ENCODE measurements around the gene CLDN22. TPM values are rescaled to one million over a fixed set of nuclear protein-coding genes. Genes with fewer than 3 reads are reported as not detected.
A peak's percentile ranks its signal among the peaks of the same experiment; 100 is the strongest.

The CLDN22 gene
- total RNA-seq, 1 experiment from 2014 or later, result not detected

DNA sequence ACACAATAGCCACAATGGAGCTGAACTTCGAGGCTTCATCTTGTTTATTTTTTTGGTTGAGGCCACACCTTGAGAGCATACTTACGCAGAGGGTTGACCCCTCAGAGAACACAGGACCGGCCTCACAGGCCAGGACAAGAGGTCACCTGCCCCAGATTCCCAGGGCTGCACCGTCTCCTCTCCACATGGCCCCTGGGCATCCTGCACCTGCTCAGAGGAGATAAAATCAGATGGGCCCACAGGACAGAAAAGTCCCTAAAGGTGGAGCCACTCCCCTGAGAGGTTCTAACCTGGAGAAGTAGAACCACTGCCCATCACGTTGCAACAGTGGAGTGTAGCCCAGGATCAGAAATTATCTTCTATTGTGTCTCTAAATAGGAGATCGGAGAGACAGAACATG, 3.2 kb upstream of the CLDN22 start:
- no peak for DNase-seq (ENCODE audit: low read depth)

DNA sequence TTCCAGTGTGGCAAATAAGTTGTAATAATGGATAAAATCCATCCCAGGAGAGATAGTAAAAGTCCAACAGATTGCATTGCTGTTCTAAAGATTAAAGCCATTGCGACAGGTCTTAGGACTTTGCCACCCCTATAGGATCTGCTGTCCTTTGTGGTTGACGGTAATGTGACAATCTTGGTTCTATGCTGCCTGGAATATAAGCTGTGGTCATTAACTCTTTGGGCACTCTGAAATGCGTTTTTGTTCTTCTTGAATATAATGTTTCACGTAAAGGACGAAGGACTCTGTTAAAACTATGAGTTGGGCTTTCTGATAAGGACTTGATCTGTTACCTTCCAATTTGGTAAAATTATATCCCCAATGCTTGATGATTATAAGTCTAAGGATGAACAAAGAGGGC, 2.2 kb upstream of the CLDN22 start, which contains the start of gene CLDN24:
Gene CLDN24 (minus strand): TSS at position 101 of the 400 bp plus-strand sequence. CDS start 0 bp downstream, at position 101.
- DNase-seq (ENCODE audit: low read depth), result no peak

DNA sequence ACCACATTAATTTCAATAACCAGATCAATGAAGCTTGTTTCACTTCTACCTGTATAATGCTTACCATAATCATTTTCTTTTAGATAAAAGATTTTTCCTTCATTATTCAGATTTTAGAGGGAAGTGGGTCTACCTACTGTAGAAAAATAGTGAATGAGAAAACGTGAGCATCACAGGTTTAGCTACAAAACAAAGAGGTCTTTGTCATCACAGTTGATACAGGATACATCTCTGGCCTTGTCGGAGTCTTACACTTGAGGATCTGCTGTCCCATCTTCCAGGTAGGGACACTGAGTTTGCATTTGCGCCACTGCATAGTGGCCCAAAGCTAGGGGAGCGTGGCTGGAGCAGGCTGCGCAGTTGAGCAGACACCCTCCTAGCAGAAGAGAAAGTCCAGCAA, 1.4 kb upstream of the CLDN22 start:
- DNase-seq (ENCODE audit: low read depth), result no peak

DNA sequence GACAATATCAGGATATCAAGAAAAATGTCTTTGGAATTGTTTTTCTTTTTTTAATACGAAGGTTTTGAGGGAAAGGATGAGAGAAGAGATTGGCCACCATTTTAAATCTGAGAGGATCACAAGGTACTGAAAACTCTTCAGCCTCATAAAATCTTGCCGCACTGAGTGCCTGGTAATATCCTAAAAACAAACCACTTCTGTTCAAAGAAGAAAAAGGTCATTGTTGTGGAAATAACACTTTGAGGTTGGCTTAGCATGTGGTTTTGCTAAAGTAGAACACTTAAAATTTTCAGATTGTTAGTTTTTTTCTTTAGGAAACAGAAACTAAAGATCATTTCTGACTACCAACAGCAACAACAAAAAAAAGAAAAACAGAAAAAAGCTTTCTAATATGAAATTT, 1.0 kb upstream of the CLDN22 start:
- DNase-seq (ENCODE audit: low read depth), result no peak

DNA sequence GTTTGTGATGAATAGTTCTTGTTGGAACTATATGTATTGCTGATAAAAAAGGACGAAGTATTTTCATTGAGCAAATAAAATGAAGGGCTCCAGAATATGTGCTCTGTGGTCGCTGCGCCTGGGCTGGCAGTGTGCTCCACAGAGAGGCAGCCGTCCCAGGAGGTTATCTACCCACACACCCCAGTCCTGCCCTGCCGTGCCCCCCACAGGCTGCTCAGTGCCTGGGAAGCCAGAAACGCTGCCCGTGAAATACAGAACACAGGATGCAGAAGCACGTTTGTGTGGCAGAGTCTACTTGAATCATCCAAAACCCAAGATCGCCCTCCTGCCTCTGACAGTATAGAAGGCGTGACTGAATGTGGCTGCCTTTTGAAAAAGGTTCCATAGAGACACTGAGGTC, 1.4 kb downstream of the CLDN22 start:
- no peak for DNase-seq (ENCODE audit: low read depth)

DNA sequence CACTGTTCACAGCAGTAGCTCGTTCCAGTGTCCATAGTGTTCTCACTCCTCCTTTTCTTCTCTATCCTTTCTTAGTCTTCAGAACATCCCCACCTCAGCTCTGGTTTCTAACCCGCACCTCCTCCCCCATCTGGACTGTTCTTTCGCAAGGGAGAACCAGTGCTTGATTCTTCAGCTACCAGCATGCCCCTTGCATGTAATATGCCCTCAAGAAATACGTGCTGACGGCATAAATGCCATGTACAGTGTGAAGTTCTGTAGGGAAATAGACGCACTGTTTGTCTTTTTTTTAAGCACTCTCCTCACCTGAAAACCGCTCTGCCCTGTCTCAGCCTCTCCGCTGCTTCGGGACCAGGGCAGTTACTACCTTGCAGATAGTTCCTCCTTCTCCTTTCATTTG, 5.3 kb downstream of the CLDN22 start:
- no peak for DNase-seq (ENCODE audit: low read depth)

DNA sequence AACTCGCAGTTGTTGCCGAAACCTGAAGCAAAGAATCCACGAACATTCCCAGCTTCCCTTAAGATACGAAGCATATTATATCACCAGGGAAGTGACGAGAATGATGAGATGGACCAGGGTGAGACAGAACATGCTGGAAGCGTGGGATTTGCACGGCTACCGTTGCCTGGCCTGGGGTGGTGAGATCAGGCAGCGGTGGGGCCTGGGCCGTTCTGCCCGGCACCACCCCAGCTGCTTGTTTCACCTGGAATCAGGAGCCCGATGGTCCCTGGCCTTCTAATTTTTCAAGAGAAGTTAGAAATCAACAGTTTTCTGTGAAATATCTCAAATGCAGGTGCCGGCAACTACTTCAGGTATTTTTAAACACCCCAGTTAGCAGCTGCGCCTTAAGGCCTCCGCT, 5.7 kb downstream of the CLDN22 start:
- no peak for DNase-seq (ENCODE audit: low read depth)

DNA sequence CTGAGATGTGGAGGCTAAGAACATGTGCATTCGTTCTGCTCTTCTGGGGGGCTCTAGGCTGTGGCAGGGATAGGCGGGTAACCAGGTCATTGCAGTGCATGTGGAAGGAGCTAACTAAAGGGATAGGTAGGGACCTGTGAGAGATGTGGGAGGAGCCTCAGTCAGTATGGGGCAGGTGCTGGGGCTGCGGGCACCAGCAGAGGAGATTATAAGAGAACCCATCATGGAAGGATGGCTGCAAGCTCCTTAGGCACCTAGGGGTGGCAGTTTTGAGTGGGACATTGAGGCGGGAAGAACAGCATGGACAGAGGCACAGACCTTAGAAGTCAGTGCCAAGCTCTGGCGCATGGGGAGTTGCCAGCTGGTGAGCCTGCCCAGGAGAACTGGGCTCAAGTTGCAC, 7.2 kb downstream of the CLDN22 start:
- DNase-seq (ENCODE audit: low read depth), result no peak

DNA sequence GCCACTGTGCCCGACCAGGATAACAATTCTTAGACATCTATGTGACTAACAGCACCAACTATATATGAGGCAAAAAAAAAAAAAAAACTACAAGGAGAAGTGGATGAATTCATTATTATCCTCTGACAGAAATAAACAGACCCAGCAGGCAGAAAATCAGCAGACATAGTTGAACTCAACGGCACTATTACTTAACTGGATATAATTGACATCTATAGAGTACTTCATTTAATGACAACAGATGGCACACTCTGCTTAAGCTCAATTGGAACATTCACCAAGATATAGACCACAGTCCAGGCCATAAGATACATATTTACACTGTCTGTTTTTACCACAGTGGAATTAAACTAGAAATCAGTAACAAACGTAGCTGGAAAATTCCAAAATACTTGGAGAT, 13.3 kb downstream of the CLDN22 start:
- DNase-seq (ENCODE audit: low read depth), result no peak

DNA sequence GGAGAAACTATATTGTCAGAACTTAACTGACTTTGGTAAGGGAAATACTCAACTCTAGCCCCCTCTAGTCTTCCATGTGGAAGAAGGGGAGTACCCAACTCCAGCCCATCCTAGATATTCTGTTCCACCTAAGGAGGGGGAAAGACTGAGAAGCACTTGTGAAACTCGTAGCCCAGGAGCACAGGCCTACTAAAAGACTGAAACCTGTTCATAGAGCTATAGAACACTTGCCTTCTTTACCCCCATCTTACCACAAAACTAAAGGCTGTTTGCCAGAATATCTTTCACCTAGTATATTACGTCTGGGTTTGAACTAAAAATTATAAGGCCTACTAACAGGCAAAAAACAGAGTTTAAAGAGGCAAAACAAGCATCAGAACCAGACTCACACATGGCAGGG, 15.5 kb downstream of the CLDN22 start:
- DNase-seq (ENCODE audit: low read depth), result no peak

DNA sequence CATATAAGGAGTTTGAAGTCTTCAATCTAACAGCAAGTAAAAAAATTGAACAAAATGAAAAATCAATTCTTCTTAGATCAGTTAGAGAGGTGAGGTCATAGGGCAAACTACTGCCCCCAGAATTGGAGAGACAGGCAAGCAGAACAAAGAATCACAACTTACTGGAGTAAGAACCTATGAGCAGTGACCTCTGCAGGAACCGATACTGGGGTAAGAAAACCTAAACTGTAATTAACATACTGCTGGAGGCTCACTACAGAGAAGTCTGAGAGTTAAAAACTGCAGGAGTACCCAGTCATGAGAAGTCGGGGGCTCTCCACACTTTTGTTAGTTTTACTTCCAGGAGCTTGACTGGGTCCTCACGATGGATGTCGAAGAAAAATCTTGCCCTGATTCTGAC, 16.0 kb downstream of the CLDN22 start:
- DNase-seq (ENCODE audit: low read depth), result no peak

DNA sequence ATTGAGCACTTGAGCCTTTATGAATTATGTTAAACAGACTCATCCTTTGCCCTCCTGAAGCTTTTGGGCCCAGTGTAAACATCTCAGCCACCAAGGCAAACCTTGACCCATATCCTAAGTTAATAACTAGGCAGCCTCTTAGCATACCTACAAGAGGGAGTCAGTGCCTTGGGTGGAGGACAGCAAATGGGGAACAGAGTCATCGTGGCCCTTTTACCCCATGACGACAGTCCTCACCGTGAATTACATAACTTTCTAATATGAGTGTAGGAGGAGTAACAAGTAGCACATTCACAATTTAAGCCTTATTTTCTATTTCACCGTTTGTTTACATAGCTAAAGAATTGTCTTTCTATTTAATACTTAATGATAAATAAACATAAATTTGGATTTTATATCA, 16.8 kb downstream of the CLDN22 start:
- DNase-seq (ENCODE audit: low read depth), result no peak

DNA sequence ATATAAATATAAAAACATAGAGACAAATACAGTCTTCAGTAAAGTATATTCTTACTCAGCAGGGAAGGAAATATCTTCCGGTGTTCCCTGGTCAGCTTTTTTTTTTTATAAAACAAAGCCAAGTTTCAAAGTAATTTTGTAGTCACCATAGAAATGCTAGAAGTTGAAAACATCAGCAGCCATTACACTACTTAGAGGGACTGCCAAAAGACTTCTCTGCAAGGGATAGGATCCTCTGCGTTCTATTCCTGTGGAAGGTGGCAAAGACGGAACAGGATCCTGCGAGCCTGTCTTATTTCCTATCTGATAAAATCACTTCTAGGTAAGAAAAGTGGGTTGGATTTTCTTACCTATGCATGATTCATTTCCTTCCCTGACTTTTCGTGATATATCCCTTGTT, 19.4 kb downstream of the CLDN22 start:
- DNase-seq (ENCODE audit: low read depth), result no peak

DNA sequence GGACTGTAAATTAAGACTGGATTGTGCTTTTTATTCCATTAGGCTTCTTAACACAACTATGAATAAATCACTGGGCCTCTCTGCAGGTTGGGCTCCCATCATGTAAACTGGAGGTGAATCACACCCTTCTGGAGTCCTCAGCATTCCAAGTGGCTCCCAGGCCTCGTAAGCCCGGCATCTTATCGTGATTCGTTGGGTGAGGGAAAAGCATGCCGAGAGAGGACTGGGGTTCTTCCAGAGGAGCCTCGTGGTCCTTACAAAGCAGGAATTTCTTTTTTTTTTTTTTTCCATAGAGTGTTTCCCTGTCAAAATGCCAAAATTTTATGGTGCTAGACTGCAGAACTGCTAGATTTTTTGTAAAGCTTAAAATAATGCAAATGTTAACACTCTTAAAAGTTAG, 20.0 kb downstream of the CLDN22 start:
- peak; percentile 16 for DNase-seq (ENCODE audit: low read depth)

DNA sequence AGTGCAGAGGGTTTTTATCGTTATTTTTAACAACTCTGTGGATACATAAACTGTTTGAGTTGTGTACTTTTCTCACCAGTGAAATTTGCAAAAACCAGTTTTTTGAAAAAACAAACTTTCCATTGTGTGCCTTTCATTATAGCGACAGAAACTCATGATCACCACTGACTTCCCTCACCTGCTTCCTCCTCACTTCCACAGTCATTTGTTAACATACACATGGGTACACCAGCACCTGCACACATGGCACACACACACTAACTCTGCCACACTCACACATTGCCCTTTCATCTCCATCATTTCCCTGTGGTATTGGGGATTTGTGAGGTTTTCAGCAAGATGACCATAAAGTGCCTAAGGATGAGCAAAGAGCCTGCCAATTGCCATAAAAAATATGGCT, 20.6 kb downstream of the CLDN22 start:
- no peak for DNase-seq (ENCODE audit: low read depth)

DNA sequence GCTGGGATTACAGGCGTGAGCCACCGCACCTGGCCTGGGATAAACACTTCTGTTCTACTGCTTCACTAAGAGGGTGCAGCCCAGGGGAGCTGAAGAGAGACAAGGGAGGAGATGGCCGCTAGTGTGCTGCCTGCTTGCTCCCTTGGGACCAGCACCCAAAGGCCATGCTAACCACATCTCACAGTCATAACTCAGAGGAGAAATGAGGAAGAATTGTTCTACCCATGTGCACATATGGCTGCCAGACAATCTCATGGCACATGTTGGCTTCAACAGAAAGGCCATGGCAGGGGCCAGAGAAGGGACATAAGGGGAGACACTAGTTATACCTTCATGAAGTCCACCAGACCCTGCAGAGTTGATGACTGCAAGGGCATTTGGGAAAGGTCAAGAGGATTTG, 22.4 kb downstream of the CLDN22 start:
- no peak for DNase-seq (ENCODE audit: low read depth)

DNA sequence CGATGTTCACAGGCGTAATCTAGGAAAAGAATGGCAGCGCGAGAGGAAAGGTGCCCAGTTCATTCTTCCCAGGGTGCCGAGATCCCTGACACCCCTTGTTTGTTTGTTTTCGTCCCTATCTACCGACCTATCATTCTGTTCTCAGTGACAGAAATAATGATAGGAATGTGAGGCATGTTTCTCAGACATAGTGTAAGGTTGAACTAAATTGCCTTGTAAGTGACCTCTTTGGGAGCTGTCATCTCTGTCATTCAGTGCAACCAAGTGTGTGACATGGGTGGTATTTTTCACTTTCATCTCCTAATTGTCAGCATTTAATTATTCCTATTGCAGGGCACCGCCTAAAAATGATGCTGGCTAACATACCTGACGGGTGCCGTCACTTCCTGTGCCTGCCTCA, 24.4 kb downstream of the CLDN22 start:
- DNase-seq (ENCODE audit: low read depth), result no peak

DNA sequence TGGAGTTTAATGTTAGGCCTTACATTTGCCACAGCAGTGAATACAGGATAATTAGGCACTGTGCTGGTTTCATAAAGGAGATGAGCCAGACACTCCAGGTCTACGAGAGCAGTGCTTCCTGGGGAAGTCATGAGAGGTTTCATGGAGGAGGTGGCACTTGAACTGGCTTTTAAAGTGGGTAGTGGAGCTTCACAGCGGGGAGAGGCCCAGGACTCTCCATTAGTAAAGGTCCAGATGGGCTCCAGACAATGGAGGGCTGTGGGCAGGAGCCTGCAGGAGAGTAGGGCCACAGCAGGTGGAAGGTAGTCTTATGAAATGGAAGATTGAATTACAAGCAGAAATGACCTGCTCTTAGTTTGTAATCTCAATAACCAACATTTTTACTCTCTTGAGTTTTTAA, 29.0 kb downstream of the CLDN22 start:
- DNase-seq (ENCODE audit: low read depth), result no peak

DNA sequence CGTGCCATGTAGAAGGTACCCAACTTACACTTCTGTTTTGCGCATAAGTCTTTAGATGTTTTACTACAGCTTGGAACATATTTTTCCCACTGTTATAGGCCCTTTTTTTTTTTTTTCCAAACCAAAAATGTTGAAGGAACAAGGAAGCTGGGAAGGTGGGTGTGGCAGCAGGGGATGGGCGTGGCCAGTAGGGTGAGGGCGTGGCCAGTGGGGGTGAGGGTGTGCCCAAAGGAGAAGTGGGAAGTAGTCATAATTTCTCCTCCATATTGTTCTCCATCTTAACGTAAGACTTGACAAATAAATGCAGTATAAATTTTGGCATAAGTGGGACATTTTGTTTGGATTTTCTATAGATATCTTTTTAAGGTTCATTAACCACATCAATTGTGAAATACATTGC, 30.4 kb downstream of the CLDN22 start:
- DNase-seq (ENCODE audit: low read depth), result peak; percentile 39

DNA sequence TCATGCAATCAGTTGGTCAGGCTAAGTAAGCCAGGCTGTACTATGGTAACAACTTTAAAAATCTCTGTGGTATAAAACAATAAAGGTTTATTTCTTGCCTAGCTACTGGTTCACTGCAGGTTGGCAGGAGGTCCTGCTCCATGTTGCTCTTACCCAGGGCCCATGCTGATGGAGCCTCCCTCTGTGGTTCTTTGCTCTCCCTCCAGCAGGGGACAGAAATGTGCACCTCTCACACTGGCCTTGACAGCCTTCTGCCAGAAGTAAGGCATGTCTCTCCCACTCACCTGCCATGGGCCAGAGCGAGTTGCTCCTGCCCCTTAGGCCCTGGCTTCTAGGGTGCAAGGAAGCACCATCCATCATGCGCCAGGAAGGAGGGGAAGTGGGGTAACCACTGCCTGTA, 31.1 kb downstream of the CLDN22 start:
- no peak for DNase-seq (ENCODE audit: low read depth)

DNA sequence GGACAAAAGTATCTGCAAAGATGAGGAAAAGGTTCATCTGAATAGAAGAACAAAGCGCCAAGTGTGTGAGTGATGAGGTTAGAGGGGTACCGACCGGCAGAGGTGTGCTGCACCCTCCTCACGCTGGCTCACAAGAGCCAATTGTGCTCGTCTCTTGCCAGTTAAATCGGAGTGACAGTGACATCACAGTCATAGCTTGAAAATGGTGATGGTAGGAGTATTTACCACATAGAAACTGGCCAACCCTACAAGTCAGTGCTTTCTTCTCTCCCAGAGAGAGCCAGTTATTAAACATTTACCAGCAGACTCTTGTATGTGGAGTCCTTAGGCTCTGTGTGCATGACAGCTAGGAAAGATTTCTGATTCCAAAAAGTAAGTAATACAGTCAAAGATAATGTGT, 32.4 kb downstream of the CLDN22 start:
- DNase-seq (ENCODE audit: low read depth), result no peak

DNA sequence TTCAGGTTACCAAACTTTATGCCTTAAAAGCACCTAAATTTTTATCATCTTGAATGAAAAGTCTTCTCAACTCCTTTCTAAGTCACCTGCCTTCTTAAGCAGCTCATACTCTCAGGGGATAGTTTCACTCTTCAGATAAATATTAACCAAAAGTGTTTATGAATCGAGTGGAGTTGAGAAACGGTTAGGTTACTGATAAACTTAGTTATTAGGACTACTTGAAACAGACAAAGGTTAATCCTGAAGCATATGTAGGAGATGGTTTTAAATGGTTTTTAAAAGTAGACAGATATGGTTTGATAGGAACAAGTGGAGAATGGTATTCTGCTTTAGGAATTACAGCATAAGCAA, 32.8 kb downstream of the CLDN22 start:
- no peak for DNase-seq (ENCODE audit: low read depth)

DNA sequence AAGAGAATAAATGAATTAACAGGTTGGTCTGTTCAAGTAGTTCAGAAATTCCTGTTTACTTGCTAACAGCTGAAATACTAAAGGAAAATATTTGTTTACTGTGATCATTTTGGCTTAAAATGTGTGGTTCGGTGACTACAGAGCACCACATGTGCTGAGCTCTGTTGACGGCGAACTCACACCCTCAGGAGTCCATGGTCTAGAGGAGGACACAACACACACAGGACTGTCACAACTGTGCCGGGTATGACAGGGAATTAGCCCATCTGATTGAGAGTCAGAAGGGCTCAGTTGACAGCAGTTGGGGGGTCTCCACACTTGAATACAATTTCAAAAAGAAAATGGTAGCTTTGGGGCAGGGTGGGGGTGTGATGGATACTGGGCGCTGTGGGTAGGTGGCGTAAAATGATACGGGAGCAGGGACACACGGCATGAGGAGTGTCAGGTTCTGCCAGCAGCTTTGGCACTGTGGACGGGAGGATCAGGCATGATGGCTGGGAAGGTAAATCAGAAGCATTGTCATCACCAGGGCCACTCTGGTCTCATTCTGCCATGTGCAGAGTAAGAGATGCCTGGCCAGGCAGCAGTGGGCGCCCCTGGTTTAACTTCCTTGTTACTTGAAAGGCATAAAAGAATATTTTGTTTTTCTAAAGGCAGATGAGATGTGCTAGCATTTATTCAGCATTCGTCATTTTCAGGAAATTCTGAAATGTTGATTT, 33.3 kb downstream of the CLDN22 start:
- DNase-seq (ENCODE audit: low read depth), result no peak

DNA sequence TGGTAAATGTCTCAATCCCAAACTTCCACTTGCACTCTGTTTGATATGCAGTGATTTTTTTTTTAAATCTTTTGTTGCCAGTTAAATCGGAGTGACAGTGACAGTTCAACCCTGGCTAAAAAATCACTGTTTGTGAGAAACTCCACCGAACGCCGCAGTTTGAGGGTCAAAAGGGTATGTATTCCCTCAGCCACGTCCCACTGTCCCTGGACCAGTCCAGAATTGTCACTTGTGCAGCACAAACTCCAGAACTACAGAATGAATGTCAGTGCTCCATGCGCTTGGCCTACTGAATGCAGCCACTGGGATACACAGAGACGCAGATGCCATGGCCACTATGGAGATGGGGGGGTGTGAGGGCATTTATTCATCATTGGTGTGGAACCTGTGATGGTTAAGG, 34.2 kb downstream of the CLDN22 start:
- DNase-seq (ENCODE audit: low read depth), result no peak

Data from HT1080 (cell line).